ENCODE data around the gene XIAP.

DNA sequence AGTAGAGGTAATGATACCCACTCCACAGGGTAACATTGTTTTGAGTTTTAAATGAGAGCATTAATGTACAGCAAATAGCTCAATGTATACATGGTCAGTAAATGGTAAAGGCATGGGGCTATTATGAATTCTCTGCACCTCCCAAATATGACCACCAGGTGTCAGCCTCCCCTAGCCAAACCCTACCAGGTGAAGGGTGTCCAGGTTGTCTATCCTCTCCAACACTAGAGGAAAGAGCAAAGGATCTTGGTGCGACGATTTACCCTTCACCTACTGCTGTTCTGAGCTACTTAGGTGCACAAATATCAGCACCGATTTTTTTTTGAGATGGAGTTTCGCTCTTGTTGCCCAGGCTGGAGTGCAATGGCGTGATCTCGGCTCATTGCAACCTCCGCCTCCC lies 26.5 kb upstream of the XIAP start:
- TF ChIP-seq, protein P1, sequence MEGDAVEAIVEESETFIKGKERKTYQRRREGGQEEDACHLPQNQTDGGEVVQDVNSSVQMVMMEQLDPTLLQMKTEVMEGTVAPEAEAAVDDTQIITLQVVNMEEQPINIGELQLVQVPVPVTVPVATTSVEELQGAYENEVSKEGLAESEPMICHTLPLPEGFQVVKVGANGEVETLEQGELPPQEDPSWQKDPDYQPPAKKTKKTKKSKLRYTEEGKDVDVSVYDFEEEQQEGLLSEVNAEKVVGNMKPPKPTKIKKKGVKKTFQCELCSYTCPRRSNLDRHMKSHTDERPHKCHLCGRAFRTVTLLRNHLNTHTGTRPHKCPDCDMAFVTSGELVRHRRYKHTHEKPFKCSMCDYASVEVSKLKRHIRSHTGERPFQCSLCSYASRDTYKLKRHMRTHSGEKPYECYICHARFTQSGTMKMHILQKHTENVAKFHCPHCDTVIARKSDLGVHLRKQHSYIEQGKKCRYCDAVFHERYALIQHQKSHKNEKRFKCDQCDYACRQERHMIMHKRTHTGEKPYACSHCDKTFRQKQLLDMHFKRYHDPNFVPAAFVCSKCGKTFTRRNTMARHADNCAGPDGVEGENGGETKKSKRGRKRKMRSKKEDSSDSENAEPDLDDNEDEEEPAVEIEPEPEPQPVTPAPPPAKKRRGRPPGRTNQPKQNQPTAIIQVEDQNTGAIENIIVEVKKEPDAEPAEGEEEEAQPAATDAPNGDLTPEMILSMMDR (IDR thresholded peaks at IDR 0.05; ENCODE audit: poor library complexity): peak; percentile 59
- TF ChIP-seq EZH2 (IDR thresholded peaks at IDR 0.05; ENCODE audit: borderline replicate concordance) (no peak), EZH2phosphoT487 (IDR thresholded peaks at IDR 0.05; ENCODE audit: low read depth, severe bottlenecking, unreplicated experiment) (no peak)

Measured in hepatocyte (in vitro differentiated cells).